ENCODE data around the gene CDH23. TPM values are rescaled to one million over a fixed set of nuclear protein-coding genes. Genes with fewer than 3 reads are reported as not detected.

Gene CDH23
- total and polyA plus RNA-seq, 9 of the 15 experiments (the other 6 are each of a cell fraction or from before 2014, with no cell fraction given): 0.18 to 1.2 (median 0.47) TPM

- no peak for TF ChIP-seq CAMTA2 (CRISPR knock-in tag; conservative IDR thresholded peaks at IDR 0.05)
- no peak for TF ChIP-seq EP300 (IDR thresholded peaks at IDR 0.05; ENCODE audit: low read length)
- no peak for TF ChIP-seq ZNF644 (tag; IDR thresholded peaks at IDR 0.05; ENCODE audit: low read depth)
- TF ChIP-seq ZNF3 (CRISPR knock-in tag; IDR thresholded peaks at IDR 0.05): no peak
These were observed 378.4 kb downstream of the CDH23 start (continued) for GRCh38 chr10:71774916-71775702.

GRCh38 chr10:71776481-71776925 is 379.8 kb downstream of the CDH23 start:
- H4K20me1 ChIP-seq (replicated peaks; ENCODE audit: control insufficient read depth, insufficient read depth, low read length): 0 out of 2 replicates have a peak, but pooled peaks cover 3% of the 10 kb centered on the region
- H3K9me3 ChIP-seq (replicated peaks; ENCODE audit: control insufficient read depth, insufficient read depth, low read depth, low read length): no peaks in the 10 kb centered on the region
- ChIA-PET POLR2A (interaction anchor here (0.8 to 1.6 kb wide), 5 partner anchors 12 to 60 kb away, joined by 3 to 5 read pairs (median 4); no protein-coding TSS in a partner anchor), CTCF (ENCODE audit: low intra/inter-chr PET ratio) (no interaction called here)
- H3K4me1 ChIP-seq (replicated peaks in 1 of 2; ENCODE audit: control insufficient read depth in 2 of 2, insufficient read depth in 2 of 2, low read length in 2 of 2): peaks cover 24 to 28% of the 10 kb centered on the region in 2 experiments
- in situ Hi-C loops (cut with MboI): no loop called here
- H2AFZ ChIP-seq (ENCODE audit: low read depth, low read length): peak overlapping the region; percentile 63
- H3K36me3 ChIP-seq (ENCODE audit: control insufficient read depth, insufficient read depth, low read length): no peaks in the 10 kb centered on the region
- H3K27me3 ChIP-seq (ENCODE audit: control insufficient read depth in 2 of 2, insufficient read depth in 2 of 2, low read length in 2 of 2): peaks cover 4 to 18% of the 10 kb centered on the region in 2 experiments; a peak in 2 of 5 replicates
- H3K4me3 ChIP-seq: no peak overlapping the region
- peak; percentile 45 to 58 (median 52) for DNase-seq (ENCODE audit: extremely low read depth in 1 of 4, low spot score in 3 of 4)
- no peak for ATAC-seq
- H3K27ac ChIP-seq (ENCODE audit: extremely low read depth, low read depth, low read length): no peak overlapping the region
- FAIRE-seq: peak; percentile 57
- intact Hi-C loops (cut with micrococcal nuclease): no loop called here
- H3K9me1 ChIP-seq (ENCODE audit: control insufficient read depth, insufficient read depth, low read length): no peaks in the 10 kb centered on the region
- H3K9ac ChIP-seq (ENCODE audit: insufficient read depth in 1 of 2, low read depth in 2 of 2, low read length in 2 of 2): no peak overlapping the region
- no peaks in the 10 kb centered on the region; the same call in 2 of the 3 replicates for H3K79me2 ChIP-seq (ENCODE audit: control insufficient read depth, insufficient read depth, low read length)
- 17% methylated on average over 2 of the region's 2 CpGs for WGBS (ENCODE audit: insufficient coverage, low coverage, missing lambda C conversion rate)
- H3K4me2 ChIP-seq (ENCODE audit: insufficient read depth, low read length): no peak overlapping the region
- BruUV-seq (replicated peaks): no TSS peak
- TF ChIP-seq MEIS2 (IDR thresholded peaks at IDR 0.05; ENCODE audit: partially characterized antibody) (no peak), NFATC3 (IDR thresholded peaks at IDR 0.05) (no peak), VEZF1 (CRISPR knock-in tag; IDR thresholded peaks at IDR 0.05) (peak; percentile 24; the same call in 1 of the 2 replicates), E2F3 (CRISPR knock-in tag; IDR thresholded peaks at IDR 0.05) (no peak), ZNF583 (CRISPR knock-in tag; IDR thresholded peaks at IDR 0.05) (no peak), ZNF239 (CRISPR knock-in tag; IDR thresholded peaks at IDR 0.05) (no peak), SRSF1 (IDR thresholded peaks at IDR 0.05; ENCODE audit: low read depth, low read length) (no peak), ZNF124 (CRISPR knock-in tag; IDR thresholded peaks at IDR 0.05) (no peak), ZNF518B (CRISPR knock-in tag; IDR thresholded peaks at IDR 0.05) (no peak), RAD21 (CRISPR knock-in tag; conservative IDR thresholded peaks at IDR 0.05 in 1 of 2, IDR thresholded peaks at IDR 0.05 in 1 of 2) (peak in 1 of 2 experiments; percentile 39; a peak in 1 of 4 replicates), E2F4 (CRISPR knock-in tag; IDR thresholded peaks at IDR 0.05; ENCODE audit: low read depth) (no peak)
